Stimulated activated CD4-positive, alpha-beta T cell treated with anti-CD3 and anti-CD28 coated beads, Interleukin-15, amount 100 ng/mL, for 24 hours (primary cell): ENCODE results near the gene EXOSC2.

Experiments used
- DNase-seq: peaks from one replicate; pipeline ENCODE4 v3.0.0-alpha.2; 2020

Gene EXOSC2, protein sequence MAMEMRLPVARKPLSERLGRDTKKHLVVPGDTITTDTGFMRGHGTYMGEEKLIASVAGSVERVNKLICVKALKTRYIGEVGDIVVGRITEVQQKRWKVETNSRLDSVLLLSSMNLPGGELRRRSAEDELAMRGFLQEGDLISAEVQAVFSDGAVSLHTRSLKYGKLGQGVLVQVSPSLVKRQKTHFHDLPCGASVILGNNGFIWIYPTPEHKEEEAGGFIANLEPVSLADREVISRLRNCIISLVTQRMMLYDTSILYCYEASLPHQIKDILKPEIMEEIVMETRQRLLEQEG

DNA sequence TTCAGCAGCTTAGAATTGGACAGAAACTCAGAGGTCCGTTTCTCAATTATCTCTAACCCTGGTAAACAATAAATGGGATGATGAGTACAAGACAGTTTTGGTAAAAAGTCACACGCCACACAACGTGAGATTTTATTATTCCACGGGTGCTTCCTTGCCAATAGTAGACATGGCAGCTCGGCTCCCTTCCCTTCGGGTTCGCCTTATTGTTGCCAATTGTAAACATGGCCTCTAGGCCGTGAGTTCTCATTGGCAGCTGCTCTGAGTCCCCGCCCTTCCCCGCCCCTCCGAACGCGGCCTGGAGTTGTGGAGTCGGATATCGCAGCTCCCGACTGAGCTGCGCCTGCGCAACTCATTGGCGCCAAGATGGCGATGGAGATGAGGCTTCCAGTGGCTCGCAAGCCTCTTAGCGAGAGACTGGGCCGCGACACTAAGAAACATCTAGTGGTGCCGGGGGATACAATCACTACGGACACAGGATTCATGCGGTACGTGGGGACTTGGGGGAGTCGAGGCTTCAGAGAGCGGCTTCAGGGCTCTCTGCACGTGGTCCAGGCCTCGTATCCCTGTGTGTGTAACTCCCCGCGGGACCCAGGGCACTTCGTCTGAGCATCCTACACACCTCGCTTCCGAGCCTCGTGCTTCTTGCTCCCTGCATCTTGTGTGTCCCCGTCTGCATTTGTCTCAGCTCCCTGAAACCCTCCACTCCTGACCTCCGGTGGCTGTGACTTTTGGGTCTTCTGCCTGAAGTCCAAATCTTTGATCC, at the start of gene EXOSC2:
Gene EXOSC2, plus strand, starts transcription at position 355 of the 766 bp plus-strand sequence. Its CDS starts 12 bp downstream, at position 367.
- peak; percentile 99 for DNase-seq

DNA sequence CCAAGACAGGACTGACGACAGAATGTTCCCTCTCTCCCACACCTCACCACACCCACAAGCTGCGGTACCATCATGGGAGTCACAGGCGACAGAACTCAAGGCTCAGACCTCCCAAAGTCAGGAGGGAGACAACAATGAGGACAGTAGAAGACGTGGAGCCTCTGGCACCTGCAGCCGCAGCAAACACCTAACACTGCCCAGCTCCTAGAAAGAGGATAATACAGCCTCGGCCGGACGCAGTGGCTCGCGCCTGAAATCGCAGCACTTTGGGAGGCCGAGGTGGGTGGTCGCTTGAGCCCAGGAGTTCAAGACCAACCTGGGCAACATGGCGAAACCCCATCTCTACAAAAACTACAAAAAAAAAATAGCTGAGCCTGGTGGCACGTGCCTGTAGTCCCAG, 42.4 kb upstream of the EXOSC2 start:
- DNase-seq: no peak

DNA sequence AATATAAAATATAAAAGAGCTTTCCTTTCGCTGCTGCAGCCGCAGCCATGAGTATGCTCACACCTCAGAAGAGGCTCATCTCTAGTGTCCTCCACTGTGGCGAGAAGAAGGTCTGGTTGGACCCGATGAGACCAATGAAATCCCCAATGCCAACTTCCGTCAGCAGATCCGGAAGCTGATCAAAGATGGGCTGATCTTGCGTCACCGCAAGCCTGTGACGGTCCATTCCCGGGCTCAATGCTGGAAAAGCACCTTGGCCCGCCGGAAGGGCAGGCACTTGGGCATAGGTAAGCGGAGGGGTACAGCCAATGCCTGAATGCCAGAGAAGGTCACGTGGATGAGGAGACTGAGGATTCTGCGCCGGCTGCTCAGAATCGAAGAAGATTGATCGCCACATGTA, 41.8 kb upstream of the EXOSC2 start:
- DNase-seq: no peak

GRCh38 chr9:130654879-130655278, 38.7 kb upstream of the EXOSC2 start:
- no peak for DNase-seq

DNA sequence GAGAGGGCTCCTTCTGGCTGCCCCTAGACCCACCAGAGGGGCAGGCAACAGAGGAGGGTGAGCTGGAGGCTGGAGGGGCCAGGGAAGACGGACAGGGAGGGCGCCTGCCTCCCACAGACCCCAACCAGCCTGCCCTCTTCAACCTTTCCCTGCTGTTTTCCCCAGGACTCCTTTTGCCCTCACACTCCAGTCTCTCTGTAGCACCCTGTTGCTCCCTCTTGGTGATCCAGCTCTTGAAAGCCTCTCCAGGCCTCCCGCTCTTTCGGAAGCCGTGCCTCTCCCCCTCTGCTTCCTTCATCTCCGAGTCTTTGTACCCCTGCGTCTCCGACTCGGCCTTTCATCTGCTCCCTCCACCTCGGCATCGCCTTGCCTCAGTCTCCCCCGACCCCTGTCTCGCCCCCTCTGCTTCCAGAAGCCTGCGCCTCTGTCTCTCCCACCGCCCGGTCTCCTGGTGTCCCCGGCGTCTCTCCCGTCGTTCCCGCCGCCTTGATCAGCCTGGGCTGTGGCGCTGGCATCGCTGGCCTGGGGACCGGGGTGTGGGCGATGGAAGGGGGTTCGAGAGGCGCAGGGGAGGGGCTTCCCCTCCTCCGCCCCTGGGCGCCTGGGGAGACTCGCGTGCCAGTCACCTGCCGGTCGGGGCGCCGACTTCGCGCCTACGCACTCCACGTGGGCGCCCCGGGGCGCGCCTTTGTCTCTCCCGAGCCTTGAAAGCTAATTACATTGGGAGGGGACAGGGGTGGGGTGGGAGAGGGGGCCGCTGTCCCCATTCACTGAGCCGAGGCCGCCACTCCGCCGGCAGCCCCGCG, 34.5 kb upstream of the EXOSC2 start:
- no peak for DNase-seq

DNA sequence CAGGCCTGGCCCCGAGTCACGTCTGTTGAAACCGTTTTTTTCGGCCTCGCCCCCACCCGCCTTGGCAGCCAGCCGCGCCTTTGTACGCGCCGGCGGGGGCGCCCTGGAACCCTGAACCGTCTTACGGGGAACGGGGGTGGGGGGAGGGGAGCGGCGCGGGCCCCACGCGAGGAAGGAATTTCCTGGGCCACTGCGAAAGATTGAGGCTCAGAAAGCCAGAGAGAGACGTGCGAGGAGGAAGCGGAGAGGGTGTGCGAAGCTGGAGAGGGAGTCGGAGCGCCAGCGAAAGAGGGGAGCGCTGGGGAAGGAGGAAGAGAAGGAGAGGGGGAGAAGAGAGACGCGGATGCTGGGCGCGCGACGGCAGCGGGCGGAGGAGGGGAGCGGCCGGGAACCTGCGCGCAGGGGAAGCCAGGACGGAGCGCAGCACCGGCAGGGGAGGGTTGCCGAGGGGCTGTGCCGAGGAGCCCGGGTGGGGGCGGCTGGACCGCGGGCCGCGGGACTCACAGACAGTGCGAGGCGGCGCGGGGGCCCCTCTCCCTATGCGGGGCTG, 33.8 kb upstream of the EXOSC2 start:
- DNase-seq: no peak

DNA sequence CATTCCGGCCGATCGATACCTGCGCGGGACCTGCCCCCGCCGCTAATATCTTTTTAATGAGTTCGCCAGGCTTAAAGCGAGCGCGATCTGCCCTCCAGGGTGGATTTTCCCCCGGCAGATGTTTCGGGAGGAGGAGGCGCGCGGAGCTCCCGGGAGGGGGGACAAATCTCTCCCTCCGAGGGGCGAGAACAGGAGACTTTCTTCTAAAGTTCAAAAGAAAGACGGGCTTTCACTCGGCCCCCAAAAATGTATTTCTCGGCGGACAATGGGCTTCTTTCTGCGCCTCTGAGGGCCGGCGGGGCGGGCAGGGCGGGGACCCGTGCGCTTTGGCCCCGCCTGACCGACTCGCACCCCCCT, 33.3 kb upstream of the EXOSC2 start:
- no peak for DNase-seq

DNA sequence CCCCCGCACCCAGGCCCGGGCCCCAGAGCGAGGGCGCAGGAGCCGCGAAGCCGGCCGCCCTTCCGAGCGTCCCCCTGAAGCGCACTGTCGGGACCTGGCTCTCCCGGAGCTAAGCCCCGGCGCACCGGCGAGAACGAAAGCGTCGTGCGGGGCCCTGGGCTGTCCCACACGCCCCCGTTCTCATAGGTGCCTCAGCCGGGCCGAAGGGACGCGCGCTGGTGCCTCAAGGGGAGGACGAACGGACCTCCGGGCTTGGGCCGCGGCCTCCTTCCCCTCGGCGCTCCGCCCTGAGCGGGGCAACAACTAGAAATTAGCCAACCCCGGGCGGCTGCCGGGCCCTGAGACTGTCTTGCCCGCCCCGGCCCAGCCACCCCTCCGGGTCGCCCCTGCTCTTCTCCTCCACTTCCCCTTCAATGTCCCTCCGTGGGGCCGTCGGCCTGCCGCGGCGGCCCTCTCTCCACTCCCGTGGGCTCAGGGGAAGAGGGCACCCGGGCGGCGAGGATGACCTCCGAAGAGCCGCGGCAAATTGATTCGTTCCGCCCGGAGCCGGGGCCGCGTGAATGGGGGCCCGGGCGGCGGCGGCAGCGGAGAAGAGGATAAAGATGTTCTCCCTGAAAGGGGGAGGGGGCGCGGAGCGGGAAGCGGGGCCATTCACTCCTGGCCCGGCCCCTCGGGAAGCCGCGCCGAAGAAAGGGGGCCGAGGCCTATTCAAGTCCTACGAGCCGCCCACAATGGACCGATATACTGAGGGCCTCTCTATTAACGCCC, 32.7 kb upstream of the EXOSC2 start:
- peak; percentile 20 for DNase-seq

- DNase-seq: no peak
Observed at GRCh38 chr9:130661451-130662098, 32.0 kb upstream of the EXOSC2 start.

DNA sequence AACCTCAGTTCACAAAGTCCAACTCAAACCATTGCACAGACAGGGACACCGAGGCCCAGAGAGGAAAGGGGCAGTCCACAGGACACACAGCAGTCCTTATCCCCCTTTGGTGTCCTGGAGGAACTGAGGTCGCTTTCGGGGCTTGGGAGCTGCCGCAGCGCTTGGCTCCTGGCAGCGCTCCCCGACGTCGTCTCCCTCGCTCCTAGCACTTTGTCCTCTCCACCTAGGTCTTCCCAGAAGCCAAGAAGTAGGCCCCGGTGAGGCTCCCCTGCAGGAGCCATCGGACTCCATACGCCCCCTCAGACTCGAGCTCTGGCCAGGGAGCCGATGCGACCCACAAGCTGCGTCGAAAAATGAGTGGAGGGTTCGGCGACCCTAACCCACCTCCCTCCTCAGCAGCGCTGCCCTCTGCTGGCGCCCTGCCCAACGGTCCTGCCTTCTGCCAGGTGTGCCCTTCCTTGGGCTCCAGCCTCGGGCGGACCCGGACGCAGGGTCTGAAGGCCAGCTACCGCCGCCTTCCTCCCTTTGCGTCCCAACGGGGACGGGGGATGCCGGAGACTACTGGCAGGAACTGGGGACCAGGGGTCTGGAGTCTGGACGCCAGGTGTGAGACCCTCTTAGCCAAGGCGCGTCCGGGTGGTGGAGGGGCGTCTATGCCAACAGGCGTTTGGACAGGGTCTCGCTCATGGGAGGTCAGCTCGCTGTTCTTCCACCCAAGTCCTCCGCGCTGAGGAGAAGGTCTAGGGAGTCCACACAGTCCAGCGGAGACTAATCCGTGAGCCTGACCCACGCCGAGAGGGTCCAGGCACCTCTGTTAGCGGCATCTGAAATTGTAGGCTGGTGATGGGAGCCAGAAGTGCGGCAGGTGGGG, 31.2 kb upstream of the EXOSC2 start:
- peak; percentile 21 for DNase-seq

- peak; percentile 21 for DNase-seq
Observed at GRCh38 chr9:130662970-130663257, 30.7 kb upstream of the EXOSC2 start.

DNA sequence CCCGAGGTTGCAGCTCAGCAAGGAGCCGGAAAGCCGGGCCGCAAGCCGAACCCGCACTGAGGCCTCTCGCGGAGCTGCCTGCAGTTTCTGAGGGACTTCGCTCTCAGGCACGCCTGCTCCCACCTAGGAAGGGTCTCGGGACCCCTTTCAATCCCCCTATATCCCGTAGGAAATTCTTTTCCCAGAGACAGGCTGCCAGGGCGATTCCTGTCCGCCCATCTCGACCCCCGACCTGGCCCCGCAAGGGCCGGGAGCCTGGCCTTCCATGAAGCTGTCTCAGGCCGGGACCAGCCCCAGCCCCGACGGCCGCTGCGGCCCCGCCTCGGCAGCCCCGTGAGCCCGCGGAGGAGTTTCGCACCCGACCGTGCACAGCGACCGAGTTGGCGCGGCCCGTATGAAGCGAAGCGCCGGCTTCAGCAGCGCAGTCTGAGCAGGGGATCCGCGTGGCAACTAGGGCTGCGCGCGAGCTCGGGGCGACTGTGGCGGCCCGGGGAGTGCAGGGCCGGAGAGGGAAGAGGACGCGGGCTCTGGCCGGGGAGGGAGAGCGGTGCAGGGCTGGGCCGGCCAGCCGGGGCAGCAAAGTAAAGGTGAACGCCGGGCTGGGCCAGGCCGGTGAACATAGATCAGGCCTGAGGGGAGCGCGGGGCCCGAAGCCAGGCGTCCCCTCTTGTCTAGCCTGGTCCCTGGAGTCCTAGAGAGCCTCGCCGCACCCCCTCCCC, 30.2 kb upstream of the EXOSC2 start:
- DNase-seq: peak; percentile 44

GRCh38 chr9:130663977-130664250, 29.7 kb upstream of the EXOSC2 start:
- DNase-seq: no peak

GRCh38 chr9:130664251-130665028, 29.1 kb upstream of the EXOSC2 start, which contains the start of gene PRDM12:
Gene PRDM12, plus strand, starts transcription at chr9:130664594. Its CDS starts 60 bp downstream, at chr9:130664654.
- DNase-seq: no peak

GRCh38 chr9:130665029-130665430, 28.6 kb upstream of the EXOSC2 start:
- DNase-seq: no peak

DNA sequence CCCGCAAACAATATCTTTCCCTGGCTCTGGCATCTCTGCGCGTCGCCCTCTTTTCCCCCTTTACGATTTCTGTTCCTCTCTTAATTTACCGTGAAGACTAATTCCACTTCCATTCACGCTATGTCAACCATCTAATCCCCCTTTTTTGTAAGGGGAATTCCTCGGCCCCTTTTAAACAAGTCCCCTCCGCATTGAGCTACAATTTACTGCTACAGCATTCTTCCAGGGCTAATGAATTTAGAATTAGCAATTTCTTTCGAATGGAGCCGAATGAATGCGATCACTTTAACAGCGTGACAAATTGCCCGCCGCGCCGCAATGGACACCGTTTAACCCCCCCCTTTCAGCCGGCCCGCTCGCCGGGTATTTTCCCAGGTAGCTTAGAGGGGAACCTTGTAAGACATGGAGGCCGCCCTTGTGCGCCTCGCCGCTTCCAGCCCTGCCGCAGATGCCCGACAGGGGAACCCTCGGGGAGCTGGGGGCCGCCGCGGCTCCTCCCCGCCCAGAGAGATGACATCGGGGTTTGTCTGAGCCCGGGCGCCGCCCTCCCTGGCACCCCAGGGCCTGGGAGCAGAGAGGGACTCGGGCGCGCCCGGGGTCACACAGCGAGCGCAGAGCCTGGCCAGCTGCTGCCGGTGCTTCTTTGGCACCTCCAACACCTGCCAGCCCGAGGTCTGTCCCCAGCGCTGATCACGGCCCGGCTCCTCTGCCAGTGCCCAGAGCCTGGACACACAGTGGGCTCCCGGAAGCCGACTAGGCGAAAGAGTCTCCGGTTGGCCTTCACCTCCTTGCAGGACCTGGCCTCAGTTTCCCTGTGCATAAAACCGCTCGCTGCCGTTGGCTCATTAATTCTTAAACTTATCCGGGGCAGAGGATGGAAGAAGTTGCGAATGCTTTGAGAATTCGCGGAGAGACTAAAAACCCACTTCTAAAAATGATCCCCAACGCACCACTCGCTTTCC, 27.9 kb upstream of the EXOSC2 start:
- no peak for DNase-seq

GRCh38 chr9:130666393-130667119, 27.0 kb upstream of the EXOSC2 start:
- no peak for DNase-seq

DNA sequence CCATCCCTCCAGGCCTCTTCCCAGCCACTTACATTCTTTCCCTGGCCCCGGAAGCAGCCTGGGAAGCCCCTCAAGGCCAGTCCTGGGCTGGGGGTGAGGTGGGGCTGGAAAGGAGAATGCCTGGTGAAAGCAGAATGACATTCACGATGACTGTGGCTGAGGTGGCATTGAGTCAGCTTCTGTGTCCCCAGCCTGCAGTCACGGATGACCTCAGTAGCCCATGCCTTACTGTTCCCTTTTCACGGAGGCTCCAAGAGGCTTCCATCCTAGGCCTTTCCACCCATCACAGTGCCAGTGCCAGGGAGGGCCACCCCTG, 26.5 kb upstream of the EXOSC2 start:
- no peak for DNase-seq
